Measurements from ENCODE around the gene SPINT2. TPM values are rescaled to one million over a fixed set of nuclear protein-coding genes. Genes with fewer than 3 reads are reported as not detected.

Gene SPINT2
- total RNA-seq, 4 donors from 2014 or later: 401 to 505 (median 497) TPM

- TF ChIP-seq CTCF (IDR thresholded peaks at IDR 0.05) (no peak), POLR2A (IDR thresholded peaks at IDR 0.05) (no peak)
- no peak overlapping the region for H3K4me3 ChIP-seq (ENCODE audit: low read depth, poor library complexity, severe bottlenecking)
- DNase-seq (ENCODE audit: low spot score in 2 of 2): no peak
- intact Hi-C loops (cut with DNase I; ENCODE audit: low total_unique reads): no loop called here
- WGBS, 2 donors: 90 to 91% methylated on average over 2 of the region's 2 CpGs
Observed at GRCh38 chr19:38340927-38341326, 76.6 kb downstream of the SPINT2 start.

Other genes starting within 250 kb of the SPINT2 start
- gene DPF1, start 40.4 kb upstream of the SPINT2 start, total RNA-seq: not detected
- gene PPP1R14A, start 8.2 kb upstream of the SPINT2 start, total RNA-seq: 10 to 100 TPM in 1 of 4 donors, 1 to 10 TPM in 3; 3.8 to 19.6 (median 7.1) TPM
- gene C19orf33, start 39.7 kb downstream of the SPINT2 start, total RNA-seq: 100 to 1,000 TPM; 373 to 601 (median 426) TPM
- 10 to 100 TPM; 14.1 to 38.5 (median 25.5) TPM for gene YIF1B, start 51.4 kb downstream of the SPINT2 start, total RNA-seq
- 10 to 100 TPM; 20.7 to 29.6 (median 25.5) TPM for gene KCNK6, start 55.3 kb downstream of the SPINT2 start, total RNA-seq
- gene CATSPERG, start 71.3 kb downstream of the SPINT2 start, total RNA-seq: 1 to 10 TPM; 2.9 to 8.7 (median 5.1) TPM
- gene PSMD8, start 110.0 kb downstream of the SPINT2 start, total RNA-seq: 100 to 1,000 TPM; 222 to 319 (median 311) TPM
- 1 to 10 TPM in 3 of 4 donors, under 1 TPM in 1; 0.36 to 1.9 (median 1.5) TPM for gene GGN, start 123.5 kb downstream of the SPINT2 start, total RNA-seq
- 1 to 10 TPM in 2 of 4 donors, under 1 TPM in 2; 0.34 to 1.9 (median 1.1) TPM for gene SPRED3, start 124.1 kb downstream of the SPINT2 start, total RNA-seq
- 10 to 100 TPM; 53.6 to 68.5 (median 60.7) TPM for gene FAM98C, start 138.5 kb downstream of the SPINT2 start, total RNA-seq
- 1 to 10 TPM; 1.3 to 2.3 (median 1.7) TPM for gene RASGRP4, start 161.6 kb downstream of the SPINT2 start, total RNA-seq
- gene RYR1, start 169.1 kb downstream of the SPINT2 start, total RNA-seq: 10 to 100 TPM in 3 of 4 donors, 1 to 10 TPM in 1; 8.4 to 35.1 (median 16.6) TPM